WTC11 (cell line): ENCODE measurements around the gene ZBTB47. TPM values are rescaled to one million over a fixed set of nuclear protein-coding genes. Genes with fewer than 3 reads are reported as not detected.

ENCODE experiments used
- ATAC-seq: fragments of 200-7000 bp; cut with Tn5 transposase; 2 replicates; pipeline ENCODE4 v1.10.0; 2021; ENCODE audit warnings: mild to moderate bottlenecking, moderate library complexity
- CTCF ChIA-PET: fragments of 300-600 bp; sonication (Branson Sonifier 250); formaldehyde crosslinking; loops from one replicate; lab custom pipeline; 2021; ENCODE audit warnings: antibody characterized with exemption; lab: Charles Lee
- POLR2A ChIA-PET: fragments of 350-600 bp; sonication (Branson Sonifier 250); formaldehyde crosslinking; loops from one replicate; lab custom pipeline; 2021; ENCODE audit warnings: antibody characterized with exemption; lab: Charles Lee
- DNase-seq: peaks from one replicate; pipeline ENCODE4 v3.0.0; 2021; ENCODE audit warnings: low spot score
- H3K27ac Mint-ChIP-seq: 2 replicates; pipeline ENCODE4 v1.8.0; 2021; ENCODE audit warnings: mixed read lengths
- H3K27me3 Mint-ChIP-seq: 2 replicates; pipeline ENCODE4 v1.8.0; 2021; ENCODE audit warnings: low read depth, mild to moderate bottlenecking, moderate library complexity, mixed read lengths
- H3K36me3 Mint-ChIP-seq: 2 replicates; pipeline ENCODE4 v1.8.0; 2021; ENCODE audit warnings: mixed read lengths
- H3K4me1 Mint-ChIP-seq: 2 replicates; pipeline ENCODE4 v1.8.0; 2022; ENCODE audit warnings: mixed read lengths
- H3K4me3 Mint-ChIP-seq: 2 replicates; pipeline ENCODE4 v1.8.0; 2021; ENCODE audit warnings: mild to moderate bottlenecking, moderate library complexity, mixed read lengths
- H3K9me3 Mint-ChIP-seq: 2 replicates; pipeline ENCODE4 v1.8.0; 2021; ENCODE audit warnings: mixed read lengths
- ATF1 ChIP-seq: sonication (generic); formaldehyde crosslinking; IDR thresholded peaks from 2 replicates; pipeline ENCODE4 v1.8.1; 2023; ENCODE audit warnings: mild to moderate bottlenecking, moderate library complexity, missing genetic modification reagents
- CBFB ChIP-seq: sonication (generic); formaldehyde crosslinking; IDR thresholded peaks from 2 replicates; pipeline ENCODE4 v1.8.1; 2022; ENCODE audit warnings: mild to moderate bottlenecking, low read depth, missing genetic modification reagents
- ELF4 ChIP-seq: sonication (generic); formaldehyde crosslinking; IDR thresholded peaks from 2 replicates; pipeline ENCODE4 v1.8.1; 2022; ENCODE audit warnings: low read depth, mild to moderate bottlenecking, moderate library complexity, missing genetic modification reagents
- GABPB1 ChIP-seq: sonication (generic); formaldehyde crosslinking; IDR thresholded peaks from 2 replicates; pipeline ENCODE4 v1.8.1; 2023; ENCODE audit warnings: mild to moderate bottlenecking, missing genetic modification reagents
- SMAD4 ChIP-seq: sonication (generic); formaldehyde crosslinking; IDR thresholded peaks from 2 replicates; pipeline ENCODE4 v1.8.0; 2022; ENCODE audit warnings: mild to moderate bottlenecking, missing genetic modification reagents
- ZNF138 ChIP-seq: sonication (generic); formaldehyde crosslinking; conservative IDR thresholded peaks from 2 replicates; pipeline ENCODE4 v1.8.1; 2022; ENCODE audit warnings: mild to moderate bottlenecking, moderate library complexity, missing genetic modification reagents
- ZNF317 ChIP-seq: sonication (generic); formaldehyde crosslinking; IDR thresholded peaks from 2 replicates; pipeline ENCODE4 v1.8.1; 2023; ENCODE audit warnings: low read depth, mild to moderate bottlenecking, moderate library complexity, missing genetic modification reagents, borderline replicate concordance
- ZNF416 ChIP-seq: fragments of 250-450 bp; sonication (Bioruptor Pico); IDR thresholded peaks from 2 replicates; pipeline ENCODE4 v1.9.0; 2021; ENCODE audit warnings: mild to moderate bottlenecking, inconsistent platforms
- total RNA-seq: library from RNA; stranded (reverse); gene quantifications from 3 replicates; pipeline ENCODE4 v1.2.3, GENCODE V29; 2021
- TF ChIP-seq, protein P1 (sequence below): sonication (generic); formaldehyde crosslinking; IDR thresholded peaks from 2 replicates; pipeline ENCODE4 v1.8.0; 2022; ENCODE audit warnings: mild to moderate bottlenecking, missing genetic modification reagents
- TF ChIP-seq, protein P2 (sequence below): sonication (generic); formaldehyde crosslinking; IDR thresholded peaks from 2 replicates; pipeline ENCODE4 v1.8.0; 2023; ENCODE audit warnings: missing genetic modification reagents, mild to moderate bottlenecking, borderline replicate concordance
- TF ChIP-seq, protein P3 (sequence below): sonication (generic); formaldehyde crosslinking; IDR thresholded peaks from 2 replicates; pipeline ENCODE4 v1.8.1; 2023; ENCODE audit warnings: mild to moderate bottlenecking, missing genetic modification reagents, borderline replicate concordance
- TF ChIP-seq, protein P4 (sequence below): sonication (generic); formaldehyde crosslinking; IDR thresholded peaks from 2 replicates; pipeline ENCODE4 v1.8.1; 2023; ENCODE audit warnings: mild to moderate bottlenecking, missing genetic modification reagents, moderate library complexity

ZBTB47 gene
- total RNA-seq, 1 experiment from 2014 or later, result 5.2 TPM

DNA sequence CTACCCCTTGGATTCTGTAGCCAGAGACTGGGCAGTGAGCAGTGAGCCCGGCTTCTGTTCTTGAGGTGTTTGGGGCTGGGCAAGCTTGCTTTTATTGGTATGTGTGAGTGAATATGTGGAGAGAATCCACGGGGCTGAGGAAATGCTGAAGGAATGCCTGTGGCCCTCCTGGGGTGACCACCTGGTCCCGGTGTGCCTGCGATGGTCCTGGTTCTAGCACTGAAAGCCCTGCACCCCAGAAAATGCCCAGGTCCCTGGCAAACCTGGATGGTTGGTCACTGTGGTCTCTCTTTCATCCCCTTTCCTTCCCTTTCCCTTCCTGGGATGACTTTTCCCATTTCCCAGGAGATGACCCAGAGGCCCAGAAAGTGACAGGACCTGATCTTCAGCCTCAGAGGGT, 4.2 kb downstream of the ZBTB47 start:
- Mint-ChIP-seq H3K27ac (no peak overlapping the region), H3K4me3 (no peak overlapping the region), H3K36me3 (no peaks in the 10 kb centered on the region; the same call in 1 of the 2 replicates), H3K27me3 (no peaks in the 10 kb centered on the region), H3K9me3 (no peaks in the 10 kb centered on the region), H3K4me1 (peaks cover 30% of the 10 kb centered on the region)
- DNase-seq (no peak), ATAC-seq (no peak)
- TF ChIP-seq GABPB1 (CRISPR knock-in tag), result no peak
- no peak for TF ChIP-seq ZNF317 (CRISPR knock-in tag)
- TF ChIP-seq ZNF416 (CRISPR knock-in tag), result no peak
- TF ChIP-seq, protein P1, sequence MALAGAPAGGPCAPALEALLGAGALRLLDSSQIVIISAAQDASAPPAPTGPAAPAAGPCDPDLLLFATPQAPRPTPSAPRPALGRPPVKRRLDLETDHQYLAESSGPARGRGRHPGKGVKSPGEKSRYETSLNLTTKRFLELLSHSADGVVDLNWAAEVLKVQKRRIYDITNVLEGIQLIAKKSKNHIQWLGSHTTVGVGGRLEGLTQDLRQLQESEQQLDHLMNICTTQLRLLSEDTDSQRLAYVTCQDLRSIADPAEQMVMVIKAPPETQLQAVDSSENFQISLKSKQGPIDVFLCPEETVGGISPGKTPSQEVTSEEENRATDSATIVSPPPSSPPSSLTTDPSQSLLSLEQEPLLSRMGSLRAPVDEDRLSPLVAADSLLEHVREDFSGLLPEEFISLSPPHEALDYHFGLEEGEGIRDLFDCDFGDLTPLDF (CRISPR knock-in tag), result no peak
- TF ChIP-seq CBFB (CRISPR knock-in tag), result no peak
- no peak for TF ChIP-seq ATF1 (CRISPR knock-in tag)
- no peak for TF ChIP-seq SMAD4 (CRISPR knock-in tag)
- TF ChIP-seq, protein P2, sequence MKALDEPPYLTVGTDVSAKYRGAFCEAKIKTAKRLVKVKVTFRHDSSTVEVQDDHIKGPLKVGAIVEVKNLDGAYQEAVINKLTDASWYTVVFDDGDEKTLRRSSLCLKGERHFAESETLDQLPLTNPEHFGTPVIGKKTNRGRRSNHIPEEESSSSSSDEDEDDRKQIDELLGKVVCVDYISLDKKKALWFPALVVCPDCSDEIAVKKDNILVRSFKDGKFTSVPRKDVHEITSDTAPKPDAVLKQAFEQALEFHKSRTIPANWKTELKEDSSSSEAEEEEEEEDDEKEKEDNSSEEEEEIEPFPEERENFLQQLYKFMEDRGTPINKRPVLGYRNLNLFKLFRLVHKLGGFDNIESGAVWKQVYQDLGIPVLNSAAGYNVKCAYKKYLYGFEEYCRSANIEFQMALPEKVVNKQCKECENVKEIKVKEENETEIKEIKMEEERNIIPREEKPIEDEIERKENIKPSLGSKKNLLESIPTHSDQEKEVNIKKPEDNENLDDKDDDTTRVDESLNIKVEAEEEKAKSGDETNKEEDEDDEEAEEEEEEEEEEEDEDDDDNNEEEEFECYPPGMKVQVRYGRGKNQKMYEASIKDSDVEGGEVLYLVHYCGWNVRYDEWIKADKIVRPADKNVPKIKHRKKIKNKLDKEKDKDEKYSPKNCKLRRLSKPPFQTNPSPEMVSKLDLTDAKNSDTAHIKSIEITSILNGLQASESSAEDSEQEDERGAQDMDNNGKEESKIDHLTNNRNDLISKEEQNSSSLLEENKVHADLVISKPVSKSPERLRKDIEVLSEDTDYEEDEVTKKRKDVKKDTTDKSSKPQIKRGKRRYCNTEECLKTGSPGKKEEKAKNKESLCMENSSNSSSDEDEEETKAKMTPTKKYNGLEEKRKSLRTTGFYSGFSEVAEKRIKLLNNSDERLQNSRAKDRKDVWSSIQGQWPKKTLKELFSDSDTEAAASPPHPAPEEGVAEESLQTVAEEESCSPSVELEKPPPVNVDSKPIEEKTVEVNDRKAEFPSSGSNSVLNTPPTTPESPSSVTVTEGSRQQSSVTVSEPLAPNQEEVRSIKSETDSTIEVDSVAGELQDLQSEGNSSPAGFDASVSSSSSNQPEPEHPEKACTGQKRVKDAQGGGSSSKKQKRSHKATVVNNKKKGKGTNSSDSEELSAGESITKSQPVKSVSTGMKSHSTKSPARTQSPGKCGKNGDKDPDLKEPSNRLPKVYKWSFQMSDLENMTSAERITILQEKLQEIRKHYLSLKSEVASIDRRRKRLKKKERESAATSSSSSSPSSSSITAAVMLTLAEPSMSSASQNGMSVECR (CRISPR knock-in tag), result no peak
- CTCF ChIA-PET, result interaction anchor here (1.5 to 2.3 kb wide), 2 partner anchors 85 to 88 kb away, joined by 6 read pairs; no protein-coding TSS in a partner anchor
- POLR2A ChIA-PET, result no interaction called here

DNA sequence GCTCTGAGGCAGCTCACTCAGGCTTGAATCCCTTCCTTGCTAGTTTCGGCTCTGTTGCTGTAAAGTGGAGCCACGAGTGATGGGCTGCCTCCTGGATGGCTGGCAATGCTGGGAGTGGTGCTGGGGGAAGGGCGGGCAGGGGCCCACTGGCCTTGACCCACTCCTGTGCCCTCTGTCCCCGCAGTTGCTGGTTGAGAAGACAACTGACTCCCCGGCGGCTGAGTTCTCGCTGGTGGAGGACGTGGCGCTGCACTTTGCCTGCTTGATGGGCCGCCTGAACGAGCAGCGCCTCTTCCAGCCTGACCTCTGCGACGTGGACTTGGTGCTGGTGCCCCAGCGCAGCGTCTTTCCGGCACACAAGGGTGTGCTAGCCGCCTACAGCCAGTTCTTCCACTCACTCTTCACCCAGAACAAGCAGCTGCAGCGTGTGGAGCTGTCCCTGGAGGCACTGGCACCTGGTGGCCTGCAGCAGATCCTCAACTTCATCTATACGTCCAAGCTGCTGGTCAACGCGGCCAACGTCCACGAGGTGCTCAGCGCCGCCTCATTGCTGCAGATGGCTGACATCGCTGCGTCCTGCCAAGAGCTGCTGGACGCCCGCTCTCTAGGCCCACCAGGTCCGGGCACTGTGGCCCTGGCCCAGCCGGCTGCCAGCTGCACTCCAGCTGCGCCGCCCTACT, 4.7 kb downstream of the ZBTB47 start:
- CTCF ChIA-PET, result interaction anchor here (1.5 to 2.3 kb wide), 2 partner anchors 85 to 88 kb away, joined by 6 read pairs; no protein-coding TSS in a partner anchor
- no peak overlapping the region for H3K4me3 Mint-ChIP-seq
- H3K36me3 Mint-ChIP-seq, result no peaks in the 10 kb centered on the region; the same call in 1 of the 2 replicates
- TF ChIP-seq, protein P3, sequence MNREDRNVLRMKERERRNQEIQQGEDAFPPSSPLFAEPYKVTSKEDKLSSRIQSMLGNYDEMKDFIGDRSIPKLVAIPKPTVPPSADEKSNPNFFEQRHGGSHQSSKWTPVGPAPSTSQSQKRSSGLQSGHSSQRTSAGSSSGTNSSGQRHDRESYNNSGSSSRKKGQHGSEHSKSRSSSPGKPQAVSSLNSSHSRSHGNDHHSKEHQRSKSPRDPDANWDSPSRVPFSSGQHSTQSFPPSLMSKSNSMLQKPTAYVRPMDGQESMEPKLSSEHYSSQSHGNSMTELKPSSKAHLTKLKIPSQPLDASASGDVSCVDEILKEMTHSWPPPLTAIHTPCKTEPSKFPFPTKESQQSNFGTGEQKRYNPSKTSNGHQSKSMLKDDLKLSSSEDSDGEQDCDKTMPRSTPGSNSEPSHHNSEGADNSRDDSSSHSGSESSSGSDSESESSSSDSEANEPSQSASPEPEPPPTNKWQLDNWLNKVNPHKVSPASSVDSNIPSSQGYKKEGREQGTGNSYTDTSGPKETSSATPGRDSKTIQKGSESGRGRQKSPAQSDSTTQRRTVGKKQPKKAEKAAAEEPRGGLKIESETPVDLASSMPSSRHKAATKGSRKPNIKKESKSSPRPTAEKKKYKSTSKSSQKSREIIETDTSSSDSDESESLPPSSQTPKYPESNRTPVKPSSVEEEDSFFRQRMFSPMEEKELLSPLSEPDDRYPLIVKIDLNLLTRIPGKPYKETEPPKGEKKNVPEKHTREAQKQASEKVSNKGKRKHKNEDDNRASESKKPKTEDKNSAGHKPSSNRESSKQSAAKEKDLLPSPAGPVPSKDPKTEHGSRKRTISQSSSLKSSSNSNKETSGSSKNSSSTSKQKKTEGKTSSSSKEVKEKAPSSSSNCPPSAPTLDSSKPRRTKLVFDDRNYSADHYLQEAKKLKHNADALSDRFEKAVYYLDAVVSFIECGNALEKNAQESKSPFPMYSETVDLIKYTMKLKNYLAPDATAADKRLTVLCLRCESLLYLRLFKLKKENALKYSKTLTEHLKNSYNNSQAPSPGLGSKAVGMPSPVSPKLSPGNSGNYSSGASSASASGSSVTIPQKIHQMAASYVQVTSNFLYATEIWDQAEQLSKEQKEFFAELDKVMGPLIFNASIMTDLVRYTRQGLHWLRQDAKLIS (CRISPR knock-in tag), result no peak
- no peak for TF ChIP-seq ZNF138 (CRISPR knock-in tag)
- TF ChIP-seq ELF4 (CRISPR knock-in tag), result no peak
- TF ChIP-seq, protein P4, sequence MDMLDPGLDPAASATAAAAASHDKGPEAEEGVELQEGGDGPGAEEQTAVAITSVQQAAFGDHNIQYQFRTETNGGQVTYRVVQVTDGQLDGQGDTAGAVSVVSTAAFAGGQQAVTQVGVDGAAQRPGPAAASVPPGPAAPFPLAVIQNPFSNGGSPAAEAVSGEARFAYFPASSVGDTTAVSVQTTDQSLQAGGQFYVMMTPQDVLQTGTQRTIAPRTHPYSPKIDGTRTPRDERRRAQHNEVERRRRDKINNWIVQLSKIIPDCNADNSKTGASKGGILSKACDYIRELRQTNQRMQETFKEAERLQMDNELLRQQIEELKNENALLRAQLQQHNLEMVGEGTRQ (CRISPR knock-in tag), result no peak
- POLR2A ChIA-PET, result no interaction called here
- H3K27ac Mint-ChIP-seq, result no peak overlapping the region
- no peak for DNase-seq
- no peak for ATAC-seq
- no peaks in the 10 kb centered on the region for H3K9me3 Mint-ChIP-seq
- no peaks in the 10 kb centered on the region for H3K27me3 Mint-ChIP-seq
- peaks cover 25% of the 10 kb centered on the region for H3K4me1 Mint-ChIP-seq
